ENCODE measurements around the gene SYNJ2. TPM values are rescaled to one million over a fixed set of nuclear protein-coding genes. Genes with fewer than 3 reads are reported as not detected.
A peak's percentile ranks its signal among the peaks of the same experiment; 100 is the strongest.

Gene SYNJ2
- polyA plus RNA-seq, 12 donors: 8.0 to 12.1 (median 9.7) TPM; not detected in 1

GRCh38 chr6:158115102-158115501, 133.4 kb downstream of the SYNJ2 start:
- no peak for DNase-seq

GRCh38 chr6:158115508-158115907, 133.8 kb downstream of the SYNJ2 start:
- DNase-seq: no peak

- no peak for DNase-seq
Measured at GRCh38 chr6:158118886-158119285, 137.2 kb downstream of the SYNJ2 start.

- DNase-seq: no peak
Measured at GRCh38 chr6:158121335-158121734, 139.7 kb downstream of the SYNJ2 start.

GRCh38 chr6:158122048-158122447, 140.4 kb downstream of the SYNJ2 start:
- no peak for DNase-seq

GRCh38 chr6:158124288-158124687, 142.6 kb downstream of the SYNJ2 start:
- no peak for DNase-seq

GRCh38 chr6:158125271-158125670, 143.6 kb downstream of the SYNJ2 start:
- no peak for DNase-seq

GRCh38 chr6:158131926-158132325, 150.3 kb downstream of the SYNJ2 start:
- peak; percentile 4 for DNase-seq

GRCh38 chr6:158142789-158143188, 161.1 kb downstream of the SYNJ2 start:
- DNase-seq: no peak

- DNase-seq: no peak
Measured at GRCh38 chr6:158143700-158144099, 162.0 kb downstream of the SYNJ2 start.

Other genes with a start within 250 kb of the SYNJ2 start
- gene SNX9, start 158.6 kb upstream of the SYNJ2 start, polyA plus RNA-seq (ENCODE audit: insufficient read length in 12 of 12): 10 to 100 TPM in 11 of 12 donors, not detected in 1; 18.6 to 33.8 (median 26.3) TPM
- gene SERAC1, start 186.4 kb downstream of the SYNJ2 start, polyA plus RNA-seq (ENCODE audit: insufficient read length in 12 of 12): 1 to 10 TPM in 11 of 12 donors, not detected in 1; 5.6 to 9.5 (median 6.7) TPM
- 10 to 100 TPM in 11 of 12 donors, not detected in 1; 25.1 to 45.0 (median 33.9) TPM for gene GTF2H5, start 186.5 kb downstream of the SYNJ2 start, polyA plus RNA-seq (ENCODE audit: insufficient read length in 12 of 12)